ENCODE data around the gene MC1R.
"Not testable (repeated sequence)": the region's sequence is repeated elsewhere in the genome, so short reads cannot be mapped to it uniquely, and the experiment has no call there.

The MC1R gene

DNA sequence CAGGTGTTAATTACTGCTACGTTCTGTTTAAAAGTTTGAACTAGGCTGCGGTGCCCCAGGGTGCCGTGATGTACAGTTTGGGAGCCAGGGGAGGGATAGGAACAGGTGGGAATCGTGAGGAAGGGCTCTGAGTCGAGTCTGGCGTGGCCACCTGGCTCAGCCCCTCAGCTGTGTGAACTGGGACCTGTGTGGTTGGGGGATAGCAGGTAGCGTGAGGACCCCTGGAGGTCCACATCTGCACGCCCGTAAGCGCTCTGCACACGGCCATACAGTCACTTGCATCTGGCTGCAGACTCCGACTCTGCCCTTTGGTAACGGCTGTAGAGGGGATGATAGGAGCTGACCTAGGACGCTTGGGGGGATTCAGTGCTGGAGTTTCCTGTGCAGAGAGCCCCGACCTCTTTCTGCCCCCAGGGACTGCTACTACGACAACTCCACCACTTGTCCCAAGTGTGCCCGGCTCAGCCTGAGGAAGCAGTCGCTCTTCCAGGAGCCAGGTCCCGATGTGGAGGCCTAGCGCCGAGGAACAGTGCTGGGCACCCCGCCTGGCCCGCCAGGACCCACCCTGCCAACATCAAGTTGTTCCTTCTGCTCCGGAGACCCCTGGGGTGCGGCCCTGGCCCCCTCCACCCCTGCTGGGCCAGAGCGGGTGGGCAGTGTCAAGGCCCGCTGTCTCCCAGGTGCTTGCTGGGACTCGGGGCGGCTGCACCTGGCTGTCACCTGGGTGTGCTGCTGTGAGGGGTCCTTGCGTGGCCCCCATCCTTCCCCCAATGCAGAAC lies 47.0 kb downstream of the MC1R start:
- no peak for DNase-seq

DNA sequence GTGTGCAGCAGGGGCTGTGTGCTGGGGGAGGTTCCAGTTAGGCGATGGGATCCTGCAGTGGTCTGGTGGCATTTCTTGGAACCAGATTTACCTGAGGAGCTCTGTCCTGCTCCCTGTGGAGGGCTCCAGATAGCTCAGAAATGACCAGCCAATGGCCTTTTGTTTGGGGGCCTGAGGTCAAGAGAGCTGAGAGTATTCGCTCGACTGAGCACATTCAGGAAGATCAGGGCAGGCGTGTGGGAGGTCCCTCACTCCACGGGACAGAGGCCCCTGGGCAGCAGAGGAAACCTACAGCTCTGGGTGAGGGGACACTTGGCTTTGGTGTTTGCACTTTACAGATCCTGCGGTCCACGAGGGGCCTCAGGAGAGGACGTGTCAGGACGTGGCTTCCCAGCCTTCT lies 48.1 kb downstream of the MC1R start:
- no peak for DNase-seq

DNA sequence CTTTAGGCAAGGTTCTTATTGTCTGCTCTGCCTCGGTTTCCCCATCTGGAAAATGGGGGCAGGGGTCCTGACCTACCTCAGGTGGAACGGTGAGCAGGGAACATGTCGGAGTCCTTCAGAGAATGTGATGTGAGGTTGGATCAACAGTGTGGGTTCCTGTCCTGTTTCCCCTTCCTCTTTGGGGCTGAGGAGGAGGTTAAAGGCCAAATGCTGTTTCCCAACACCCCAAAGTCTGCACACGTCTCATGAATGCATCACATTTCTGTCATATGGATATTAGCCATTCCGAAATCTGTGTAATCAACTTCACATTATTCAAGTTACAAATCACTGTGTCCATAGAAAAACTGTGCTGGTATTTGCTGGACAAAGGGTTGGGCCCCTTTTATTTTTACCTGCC lies 48.8 kb downstream of the MC1R start:
- DNase-seq: not testable (repeated sequence)

DNA sequence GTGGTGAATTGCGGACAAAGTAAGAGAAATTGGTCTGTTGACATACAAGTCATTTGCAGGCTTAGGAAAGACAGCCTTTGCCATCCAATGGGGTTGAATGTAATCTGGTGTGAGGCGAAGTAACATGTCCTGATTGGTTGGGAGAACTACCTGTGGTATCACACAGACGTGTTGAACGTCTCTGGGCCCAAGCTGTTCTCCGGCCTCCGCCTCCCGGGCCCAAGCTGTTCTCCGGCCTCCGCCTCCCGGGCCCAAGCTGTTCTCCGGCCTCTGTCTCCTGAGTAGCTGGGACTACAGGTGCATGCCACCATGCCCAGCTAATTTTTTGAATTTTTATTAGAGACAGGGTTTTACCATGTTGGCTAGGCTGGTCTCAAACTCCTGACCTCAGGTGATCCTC lies 49.4 kb downstream of the MC1R start:
- not testable (repeated sequence) for DNase-seq

DNA sequence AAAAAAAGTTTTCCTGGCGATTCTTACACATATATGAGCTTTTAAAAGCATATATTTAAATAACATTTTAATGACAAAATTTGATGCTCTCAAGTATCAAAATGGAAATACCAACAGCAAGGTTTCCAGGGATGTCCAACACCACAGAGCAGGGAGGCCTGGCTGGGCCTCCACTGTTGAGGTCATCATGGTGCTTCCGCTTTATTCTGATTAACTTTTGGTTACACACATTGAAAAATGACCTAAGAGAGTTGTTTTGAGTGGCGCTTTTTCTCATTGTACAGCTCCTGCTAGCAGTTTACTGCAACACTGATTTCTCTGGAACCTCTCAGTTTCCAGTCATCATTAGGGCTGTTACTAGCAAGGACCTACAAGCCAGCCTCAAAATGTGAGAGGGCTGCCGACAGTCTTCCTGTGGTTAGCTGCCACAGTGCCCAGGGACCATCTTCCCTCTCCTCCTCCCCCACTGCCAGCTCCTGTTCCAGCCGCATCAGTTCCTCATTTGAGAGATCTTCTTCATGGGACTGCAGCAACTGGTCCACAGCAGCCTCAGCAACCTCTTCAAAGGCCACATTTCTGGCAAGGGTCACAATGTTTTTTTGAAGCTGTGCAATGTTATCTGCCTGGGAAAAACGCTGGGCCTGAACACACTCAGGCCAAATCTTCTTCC lies 51.2 kb downstream of the MC1R start:
- no peak for DNase-seq
